GM21825 (cell line): ENCODE results near the gene TNRC6B.

Source experiments
- ATAC-seq: cut with Tn5 transposase; IDR thresholded peaks from one replicate; pipeline ENCODE4 v1.9.1; 2021; ENCODE audit warnings: mild to moderate bottlenecking, moderate library complexity; ENCODE audit not compliant: unreplicated experiment

The TNRC6B gene

GRCh38 chr22:40237788-40238424 lies 60.2 kb downstream of the TNRC6B start:
- no peak for ATAC-seq

DNA sequence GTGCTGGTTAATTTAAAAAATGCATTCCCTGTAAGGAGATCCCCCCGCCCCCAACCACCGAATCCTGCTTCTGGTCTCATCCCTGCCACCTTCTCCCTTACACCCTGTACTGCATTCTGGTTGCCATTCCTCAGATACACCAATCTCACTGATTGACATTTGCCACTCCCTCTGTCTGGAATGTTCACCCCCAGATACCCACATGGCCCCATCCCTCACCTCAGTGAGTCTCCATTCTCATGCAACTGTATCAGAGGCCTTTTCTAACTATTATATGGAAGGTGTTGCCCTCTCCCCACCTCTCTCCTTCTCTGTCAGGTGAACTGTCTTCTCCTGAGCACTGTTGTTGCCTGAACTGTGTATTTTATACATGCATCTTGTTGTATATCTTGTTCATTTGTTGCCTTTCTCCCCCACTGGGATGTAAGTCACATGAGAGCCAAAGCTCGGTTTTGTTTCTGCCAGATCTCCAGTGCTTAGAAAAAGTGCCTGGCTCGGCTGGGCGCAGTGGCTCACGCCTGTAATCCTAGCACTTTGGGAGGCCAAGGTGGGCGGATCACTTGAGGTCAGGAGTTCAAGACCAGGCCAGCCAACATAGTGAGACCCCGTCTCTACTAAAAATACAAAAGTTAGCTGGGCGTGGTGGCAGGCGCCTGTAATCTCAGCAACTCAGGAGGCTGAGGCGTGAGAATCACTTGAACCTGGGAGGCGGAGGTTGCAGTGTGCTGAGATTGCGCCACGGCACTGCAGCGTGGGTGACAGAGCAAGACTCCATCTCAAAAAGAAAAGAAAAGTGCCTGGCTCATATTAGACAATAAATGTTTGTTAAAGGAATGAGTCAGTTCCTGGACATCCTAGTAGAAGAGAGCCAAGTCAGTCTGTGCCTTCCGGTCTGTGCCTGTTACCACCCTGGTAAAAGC lies 61.0 kb downstream of the TNRC6B start:
- ATAC-seq, result no peak

- ATAC-seq, result no peak
Observed at GRCh38 chr22:40239345-40239683, 61.6 kb downstream of the TNRC6B start.

DNA sequence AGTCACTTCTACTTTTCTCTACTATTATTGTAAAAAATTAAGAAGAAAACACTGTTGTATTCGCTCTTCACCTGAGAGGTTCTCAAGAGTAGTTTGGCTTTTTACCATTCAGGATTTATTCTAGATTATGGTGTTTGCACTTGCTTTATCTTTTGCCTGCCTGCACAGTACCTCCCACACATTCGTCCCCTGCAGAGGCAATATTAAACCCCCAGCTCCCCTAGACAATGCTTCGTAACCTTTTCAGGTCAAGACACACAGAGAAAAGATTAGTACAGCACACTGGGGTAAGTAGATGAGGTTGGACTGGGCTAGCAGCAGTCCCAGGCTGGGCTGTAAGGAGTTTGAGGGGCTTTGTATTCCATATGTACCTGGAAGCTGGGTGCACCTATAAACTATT lies 62.4 kb downstream of the TNRC6B start:
- no peak for ATAC-seq

DNA sequence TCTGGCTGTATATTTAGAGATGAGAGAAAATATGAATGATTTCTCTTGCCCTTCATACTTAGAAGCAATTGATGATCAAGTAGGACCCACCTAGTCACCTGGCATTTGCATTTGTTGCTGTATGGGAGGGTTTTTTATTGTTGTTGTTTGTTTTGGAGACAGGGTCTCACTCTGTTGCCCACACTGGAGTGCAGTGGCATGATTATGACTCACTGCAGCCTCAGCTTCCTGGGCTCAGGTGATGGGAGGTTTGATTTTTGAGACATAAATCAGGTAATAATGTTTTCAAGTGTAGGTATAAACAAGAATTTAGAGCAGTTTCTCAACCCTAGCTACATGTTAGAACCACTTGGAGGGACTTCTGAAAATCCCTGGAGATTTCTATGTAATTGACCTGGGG lies 63.0 kb downstream of the TNRC6B start:
- ATAC-seq, result no peak

DNA sequence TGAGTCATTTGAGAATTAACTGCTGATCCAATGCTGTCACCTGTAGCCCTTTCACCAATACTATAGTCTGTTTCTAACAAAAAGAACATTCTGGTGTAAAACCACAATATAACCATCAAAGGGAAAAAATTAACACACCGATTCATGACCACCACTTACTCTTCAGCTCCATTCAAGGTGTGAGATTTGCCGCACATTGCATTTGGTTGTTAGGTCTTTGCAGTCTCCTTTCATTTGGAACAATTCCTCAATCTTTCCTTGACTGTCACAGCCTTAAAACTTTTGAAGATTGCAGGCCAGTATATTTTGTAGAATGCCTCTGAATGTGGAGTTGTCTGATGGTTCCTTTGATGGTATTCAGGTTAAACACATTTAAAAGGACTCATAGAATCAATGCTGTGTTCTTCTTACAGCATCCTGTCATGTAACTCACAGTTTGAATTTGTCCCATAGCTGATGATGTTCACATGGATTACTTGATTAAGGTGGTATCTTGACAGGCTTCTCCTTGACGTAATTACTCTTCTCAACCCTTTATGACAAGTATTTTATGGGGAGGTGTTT lies 63.6 kb downstream of the TNRC6B start:
- ATAC-seq, result no peak

- ATAC-seq, result no peak
Observed at GRCh38 chr22:40243891-40244290, 66.2 kb downstream of the TNRC6B start.

GRCh38 chr22:40244586-40244985 lies 66.9 kb downstream of the TNRC6B start:
- no peak for ATAC-seq

DNA sequence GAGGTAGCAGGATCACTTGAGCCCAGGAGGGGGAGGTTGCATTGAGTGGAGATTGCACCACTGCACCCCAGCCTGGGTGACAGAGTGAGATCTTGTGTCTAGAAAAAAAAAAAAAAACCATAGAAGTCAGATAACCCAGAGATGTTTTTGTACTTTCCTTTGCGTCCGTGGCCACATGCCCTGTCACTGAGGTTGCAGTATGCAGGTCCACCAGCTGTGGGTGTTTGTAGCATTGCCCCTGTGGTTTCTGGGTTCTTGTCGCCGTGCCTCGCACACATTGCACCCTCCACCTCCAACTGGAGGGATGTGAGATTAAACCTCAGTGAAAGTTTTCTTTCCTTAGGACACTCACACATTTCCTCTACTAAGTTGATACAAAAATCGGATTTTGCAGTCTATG lies 70.3 kb downstream of the TNRC6B start:
- ATAC-seq, result no peak

GRCh38 chr22:40249286-40249685 lies 71.6 kb downstream of the TNRC6B start:
- no peak for ATAC-seq

- no peak for ATAC-seq
Observed at GRCh38 chr22:40250608-40251007, 72.9 kb downstream of the TNRC6B start.

DNA sequence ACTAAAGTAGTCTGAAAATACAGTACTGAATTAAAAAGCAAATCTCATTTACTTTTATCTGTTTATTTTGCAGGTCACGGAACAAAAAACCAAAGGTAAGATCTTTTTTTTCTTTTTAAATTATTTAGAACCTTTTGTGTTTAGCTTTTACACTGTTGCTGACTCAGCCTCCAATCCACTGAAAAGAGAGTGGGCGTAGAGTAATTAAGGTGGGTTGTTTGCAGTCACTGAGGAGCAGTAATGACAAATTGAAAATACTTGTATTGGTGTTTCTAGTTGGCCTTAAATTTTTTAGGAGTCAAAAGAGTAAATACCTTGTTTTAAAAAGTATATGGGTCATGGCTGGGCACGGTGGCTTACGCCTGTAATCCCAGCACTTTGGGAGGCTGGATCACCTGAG lies 73.4 kb downstream of the TNRC6B start:
- no peak for ATAC-seq

GRCh38 chr22:40252146-40252545 lies 74.4 kb downstream of the TNRC6B start:
- no peak for ATAC-seq

DNA sequence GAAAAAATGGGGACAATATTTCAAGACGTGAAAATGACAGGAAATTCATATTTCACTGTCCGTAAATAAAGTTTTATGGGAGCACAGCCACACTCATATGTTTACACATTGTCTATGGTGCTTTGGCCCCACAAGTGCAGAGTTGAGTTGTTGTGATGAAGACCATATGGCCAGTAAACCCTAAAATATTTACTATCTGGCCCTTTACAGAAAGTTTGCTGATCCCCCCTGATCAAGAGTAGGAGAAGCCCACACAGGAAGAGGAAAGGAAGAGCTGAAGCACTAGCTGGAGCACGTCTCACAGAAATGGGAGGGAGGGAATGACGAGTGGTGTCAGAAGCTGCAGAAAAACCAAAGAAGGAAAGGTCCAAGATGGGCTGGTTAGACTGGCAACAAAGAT lies 78.8 kb downstream of the TNRC6B start:
- ATAC-seq, result no peak

GRCh38 chr22:40258017-40258416 lies 80.3 kb downstream of the TNRC6B start:
- ATAC-seq, result no peak

DNA sequence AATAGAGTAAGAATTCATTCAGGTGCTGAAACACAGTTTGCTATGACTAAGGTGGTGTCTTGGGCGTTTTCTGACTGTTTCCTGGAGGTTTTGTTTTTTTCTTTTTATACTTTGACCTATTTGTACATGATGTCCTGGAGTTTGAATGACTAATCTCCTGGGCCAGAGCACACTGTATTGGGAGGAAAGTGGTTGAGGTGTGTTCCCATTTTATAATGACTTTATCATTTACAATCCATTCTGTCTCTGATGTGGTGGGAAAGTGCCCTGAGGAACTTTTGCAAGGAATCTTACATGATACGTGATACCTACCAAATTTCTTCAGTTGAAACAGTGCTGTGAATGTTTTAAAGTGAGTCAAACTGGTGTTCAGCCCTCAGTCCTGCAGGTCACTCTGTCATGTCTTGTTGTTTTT lies 80.8 kb downstream of the TNRC6B start:
- ATAC-seq, result no peak

GRCh38 chr22:40261783-40262182 lies 84.1 kb downstream of the TNRC6B start:
- ATAC-seq, result no peak

DNA sequence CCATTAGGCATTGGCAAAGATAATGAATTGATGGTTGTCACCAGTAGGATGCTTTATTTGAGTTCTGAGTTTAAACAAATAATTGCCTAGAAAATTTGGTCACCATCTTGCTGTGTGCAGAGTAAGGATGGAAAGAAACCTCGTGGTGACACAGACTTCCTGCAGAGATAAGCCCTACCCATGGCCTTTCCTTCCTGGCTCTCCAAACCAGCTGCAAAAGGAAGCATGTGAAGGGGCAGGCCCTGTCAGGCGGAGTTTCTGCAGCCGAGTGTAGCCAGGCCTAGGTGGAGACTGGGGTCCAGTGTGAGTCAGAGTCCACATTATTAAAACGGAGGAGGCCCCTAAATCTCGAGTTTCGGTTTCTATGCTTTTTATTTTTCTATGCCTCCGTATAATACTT lies 85.5 kb downstream of the TNRC6B start:
- ATAC-seq, result no peak

GRCh38 chr22:40265783-40266182 lies 88.1 kb downstream of the TNRC6B start:
- no peak for ATAC-seq

DNA sequence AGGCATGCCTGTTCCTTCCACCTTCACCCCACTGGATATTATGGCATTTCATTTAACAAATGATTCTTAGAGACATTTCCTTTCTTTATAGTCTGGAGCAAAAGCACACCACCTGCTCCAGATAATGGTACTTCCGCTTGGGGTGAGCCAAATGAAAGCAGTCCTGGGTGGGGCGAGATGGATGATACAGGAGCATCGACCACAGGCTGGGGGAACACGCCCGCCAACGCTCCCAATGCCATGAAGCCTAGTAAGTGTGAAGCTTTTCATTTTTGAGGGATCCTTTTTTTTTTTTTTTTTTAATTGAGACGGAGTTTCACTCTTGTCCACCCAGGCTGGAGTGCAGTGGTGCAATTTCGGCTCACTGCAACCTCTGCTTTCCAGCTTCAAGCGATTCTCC lies 92.3 kb downstream of the TNRC6B start:
- no peak for ATAC-seq

- ATAC-seq, result no peak
Observed at GRCh38 chr22:40270748-40271373, 93.1 kb downstream of the TNRC6B start.

DNA sequence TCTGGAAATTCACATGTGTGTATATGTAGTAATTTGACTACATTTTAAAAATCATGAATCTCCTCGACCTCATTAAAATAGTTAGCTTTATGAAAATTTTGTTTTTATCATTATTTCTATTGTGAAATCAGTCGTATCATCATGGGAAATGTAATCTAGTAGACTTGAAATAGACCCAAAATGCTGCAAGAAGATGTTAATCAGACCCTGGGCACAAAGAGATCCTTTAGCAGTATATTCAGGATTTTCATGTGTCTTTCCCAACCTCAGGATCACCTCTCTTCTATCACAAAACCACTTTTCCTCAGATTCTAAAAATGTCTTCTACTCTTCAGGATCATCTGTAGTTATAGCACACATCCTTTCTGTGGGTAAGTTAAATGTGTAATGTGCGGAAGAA lies 93.7 kb downstream of the TNRC6B start:
- no peak for ATAC-seq
